SU-DHL-6 (cell line): ENCODE data around the gene UBA6.
"Not testable (repeated sequence)": the region's sequence is repeated elsewhere in the genome, so short reads cannot be mapped to it uniquely, and the experiment has no call there.

Source experiments
- H2AFZ ChIP-seq: fragments of 200-600 bp; sonication (generic); 2 replicates; pipeline ENCODE4 v1.6.1; 2014; ENCODE audit warnings: low read depth, mild to moderate bottlenecking, moderate library complexity, mixed read lengths, antibody characterized with exemption, low read length; ENCODE audit not compliant: severe bottlenecking
- H3F3A ChIP-seq: fragments of 200-600 bp; shearing (Covaris generic); 2 replicates; pipeline ENCODE4 v1.6.0; 2016; ENCODE audit warnings: antibody characterized with exemption, mild to moderate bottlenecking; ENCODE audit not compliant: insufficient read depth
- H3K27ac ChIP-seq: fragments of 200-600 bp; sonication (generic); 2 replicates; pipeline ENCODE4 v1.5.1; 2016; ENCODE audit warnings: low read depth, mild to moderate bottlenecking, low read length, moderate library complexity, mixed read lengths
- H3K27me3 ChIP-seq: fragments of 200-600 bp; sonication (generic), shearing (Covaris generic); 2 replicates; pipeline ENCODE4 v1.6.0; 2014; ENCODE audit warnings: mild to moderate bottlenecking, low read length
- H3K36me3 ChIP-seq: fragments of 200-600 bp; sonication (generic); 2 replicates; pipeline ENCODE4 v1.6.1; 2014; ENCODE audit warnings: mild to moderate bottlenecking, low read length, mixed read lengths
- H3K4me2 ChIP-seq: fragments of 300-600, 200-600 bp; shearing (Covaris generic), sonication (generic); 2 replicates; pipeline ENCODE4 v1.6.0; 2014; ENCODE audit warnings: low read length, low read depth, mild to moderate bottlenecking; ENCODE audit not compliant: poor library complexity, severe bottlenecking
- H3K4me3 ChIP-seq: fragments of 200-600 bp; sonication (generic); 2 replicates; pipeline ENCODE4 v1.5.1; 2014; ENCODE audit warnings: antibody characterized with exemption, low read length, mild to moderate bottlenecking, mixed read lengths; ENCODE audit not compliant: insufficient read depth, poor library complexity, severe bottlenecking
- H3K79me2 ChIP-seq: fragments of 200-600 bp; sonication (generic); 2 replicates; pipeline ENCODE4 v1.6.1; 2014; ENCODE audit warnings: mild to moderate bottlenecking, low read length, moderate library complexity; ENCODE audit not compliant: insufficient read depth
- H3K9ac ChIP-seq: fragments of 200-600 bp; sonication (generic); 2 replicates; pipeline ENCODE4 v1.7.0; 2014; ENCODE audit warnings: mild to moderate bottlenecking, low read length
- H3K9me2 ChIP-seq: fragments of 200-600 bp; sonication (generic); replicated peaks from 2 replicates; pipeline ENCODE4 v1.6.1; 2014; ENCODE audit warnings: low read length; ENCODE audit not compliant: insufficient read depth
- H3K9me3 ChIP-seq: fragments of 200-600 bp; sonication (generic); 2 replicates; pipeline ENCODE4 v1.6.1; 2014; ENCODE audit warnings: low read length, mixed read lengths; ENCODE audit not compliant: insufficient read depth
- H4K20me1 ChIP-seq: fragments of 200-600 bp; sonication (generic); 2 replicates; pipeline ENCODE4 v1.6.1; 2014; ENCODE audit warnings: low read depth, mild to moderate bottlenecking, antibody characterized with exemption, low read length, moderate library complexity, mixed read lengths
- CTCF ChIP-seq: fragments of 200-600 bp; sonication (generic); IDR thresholded peaks from one replicate; pipeline ENCODE4 v1.5.1; 2017; ENCODE audit warnings: antibody characterized with exemption, mild to moderate bottlenecking, low read length, moderate library complexity; ENCODE audit not compliant: insufficient read depth, poor library complexity, severe bottlenecking
- EZH2phosphoT487 ChIP-seq: fragments of 200-600 bp; sonication (generic), shearing (Covaris generic); conservative IDR thresholded peaks from 2 replicates; pipeline ENCODE4 v1.6.1; 2018; ENCODE audit warnings: mild to moderate bottlenecking, antibody characterized with exemption, low read length, moderate library complexity, mixed read lengths

UBA6 gene

GRCh38 chr4:67713529-67714247 is 12.7 kb upstream of the UBA6 start:
- H3K79me2 ChIP-seq, result 0 out of 2 replicates have a peak, but pooled peaks cover 9% of the 10 kb centered on the region
- TF ChIP-seq EZH2phosphoT487 (no peak), CTCF (no peak)
- no peaks in the 10 kb centered on the region for H3K9me3 ChIP-seq
- H3K27me3 ChIP-seq, result no peaks in the 10 kb centered on the region
- H2AFZ ChIP-seq, result no peak overlapping the region
- H4K20me1 ChIP-seq, result no peaks in the 10 kb centered on the region
- H3K27ac ChIP-seq, result no peak overlapping the region
- H3K36me3 ChIP-seq, result no peaks in the 10 kb centered on the region
- H3F3A ChIP-seq, result no peaks in the 10 kb centered on the region
- H3K4me3 ChIP-seq, result no peak overlapping the region
- H3K9me2 ChIP-seq, result no peaks in the 10 kb centered on the region
- H3K9ac ChIP-seq, result no peak overlapping the region
- H3K4me2 ChIP-seq, result no peak overlapping the region

GRCh38 chr4:67712650-67713528 is 11.9 kb upstream of the UBA6 start:
- no peak overlapping the region for H3K27ac ChIP-seq
- H3F3A ChIP-seq, result no peaks in the 10 kb centered on the region
- no peaks in the 10 kb centered on the region for H3K9me3 ChIP-seq
- no peak overlapping the region for H3K9ac ChIP-seq
- no peaks in the 10 kb centered on the region for H3K27me3 ChIP-seq
- H3K4me2 ChIP-seq, result no peak overlapping the region
- H3K9me2 ChIP-seq, result no peaks in the 10 kb centered on the region
- 0 out of 2 replicates have a peak, but pooled peaks cover 17% of the 10 kb centered on the region for H3K79me2 ChIP-seq
- TF ChIP-seq CTCF (no peak), EZH2phosphoT487 (no peak)
- H2AFZ ChIP-seq, result no peak overlapping the region
- no peaks in the 10 kb centered on the region for H4K20me1 ChIP-seq
- no peak overlapping the region for H3K4me3 ChIP-seq
- H3K36me3 ChIP-seq, result no peaks in the 10 kb centered on the region

DNA sequence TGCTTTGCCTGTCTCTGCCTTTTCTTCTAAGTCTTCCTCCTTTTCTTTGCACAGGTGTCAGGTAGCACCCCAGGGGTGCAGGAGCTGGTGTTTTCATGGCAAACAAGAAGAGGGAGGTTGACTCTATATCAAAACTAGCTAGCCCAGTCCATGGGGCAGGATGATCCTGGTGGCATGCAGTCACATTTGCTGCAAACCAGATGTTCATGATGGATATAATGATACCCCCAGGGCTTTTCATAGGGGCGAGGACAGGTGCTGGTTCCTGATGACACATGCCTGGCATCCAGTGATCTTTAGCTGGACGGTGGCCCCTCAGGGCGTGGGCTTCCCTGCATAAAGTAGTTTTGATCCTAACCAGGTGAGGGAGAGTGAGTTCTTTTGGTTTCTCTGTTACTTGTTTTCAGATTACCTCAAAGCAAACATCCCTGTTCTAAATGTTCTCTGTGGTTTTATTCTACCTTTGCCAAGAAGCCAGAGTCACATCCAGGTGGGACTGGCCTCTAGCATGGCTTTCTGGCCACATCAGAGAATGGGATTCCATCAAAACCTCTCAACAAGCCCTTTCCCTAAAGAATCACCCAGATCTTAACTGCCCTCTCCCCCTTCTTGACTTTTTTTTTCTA is 11.2 kb upstream of the UBA6 start:
- no peak overlapping the region for H3K27ac ChIP-seq
- no peak overlapping the region for H3K4me3 ChIP-seq
- no peaks in the 10 kb centered on the region for H3K9me2 ChIP-seq
- H4K20me1 ChIP-seq, result no peaks in the 10 kb centered on the region
- H3K9ac ChIP-seq, result no peak overlapping the region
- H3F3A ChIP-seq, result no peaks in the 10 kb centered on the region
- H3K79me2 ChIP-seq, result peaks cover 21% of the 10 kb centered on the region; the same call in 1 of the 2 replicates
- 0 out of 2 replicates have a peak, but pooled peaks cover 2% of the 10 kb centered on the region for H3K36me3 ChIP-seq
- no peak overlapping the region for H3K4me2 ChIP-seq
- TF ChIP-seq CTCF, result no peak
- TF ChIP-seq EZH2phosphoT487, result no peak
- no peaks in the 10 kb centered on the region for H3K27me3 ChIP-seq
- no peaks in the 10 kb centered on the region for H3K9me3 ChIP-seq
- H2AFZ ChIP-seq, result no peak overlapping the region

GRCh38 chr4:67706682-67707081 is 5.7 kb upstream of the UBA6 start:
- H3K36me3 ChIP-seq, H3K4me3 ChIP-seq, H3K4me2 ChIP-seq, H3K27ac ChIP-seq, H3K9ac ChIP-seq, H4K20me1 ChIP-seq, H3K27me3 ChIP-seq, H3K9me2 ChIP-seq, H3F3A ChIP-seq, H3K9me3 ChIP-seq, H2AFZ ChIP-seq: not testable (repeated sequence)
- H3K79me2 ChIP-seq, result peaks cover 49% of the 10 kb centered on the region; the same call in 1 of the 2 replicates
